Subcutaneous abdominal adipose tissue (tissue), 5 donors: ENCODE data around the gene SEC11C.
A peak's percentile ranks its signal among the peaks of the same experiment; 100 is the strongest.

Experiments
- H3K27ac ChIP-seq: one replicate; pipeline ENCODE4 v1.7.0; 2013; ENCODE audit warnings: low read depth, mild to moderate bottlenecking, inconsistent platforms, low read length, moderate library complexity
- H3K27me3 ChIP-seq, 5 donors: one replicate each; pipeline ENCODE4 v1.7.0; 2013; ENCODE audit warnings: low read length in 5 of 5, inconsistent platforms in 1 of 5; ENCODE audit not compliant: control insufficient read depth in 5 of 5, insufficient read depth in 4 of 5
- H3K36me3 ChIP-seq, 5 donors: one replicate each; pipeline ENCODE4 v1.7.0; 2013; ENCODE audit warnings: low read length in 5 of 5; ENCODE audit not compliant: control insufficient read depth in 5 of 5, insufficient read depth in 5 of 5
- H3K4me1 ChIP-seq, 5 donors: one replicate each; pipeline ENCODE4 v1.7.0; 2013; ENCODE audit warnings: low read length in 5 of 5, mild to moderate bottlenecking in 3 of 5, moderate library complexity in 1 of 5; ENCODE audit not compliant: control insufficient read depth in 5 of 5, insufficient read depth in 5 of 5
- H3K4me3 ChIP-seq, 5 donors: one replicate each; pipeline ENCODE4 v1.7.0; 2013; ENCODE audit warnings: low read length in 5 of 5, low read depth in 1 of 5
- H3K9ac ChIP-seq, 5 donors: one replicate each; pipeline ENCODE4 v1.7.0; 2013; ENCODE audit warnings: low read length in 5 of 5, mild to moderate bottlenecking in 4 of 5, moderate library complexity in 3 of 5
- H3K9me3 ChIP-seq, 5 donors: one replicate each; pipeline ENCODE4 v1.7.0; 2013; ENCODE audit warnings: low read length in 5 of 5; ENCODE audit not compliant: control insufficient read depth in 5 of 5
- donor health status: healthy.
- donor health status: healthy.
- donor health status: healthy.
- donor health status: healthy.
- donor health status: healthy.

Gene SEC11C

DNA sequence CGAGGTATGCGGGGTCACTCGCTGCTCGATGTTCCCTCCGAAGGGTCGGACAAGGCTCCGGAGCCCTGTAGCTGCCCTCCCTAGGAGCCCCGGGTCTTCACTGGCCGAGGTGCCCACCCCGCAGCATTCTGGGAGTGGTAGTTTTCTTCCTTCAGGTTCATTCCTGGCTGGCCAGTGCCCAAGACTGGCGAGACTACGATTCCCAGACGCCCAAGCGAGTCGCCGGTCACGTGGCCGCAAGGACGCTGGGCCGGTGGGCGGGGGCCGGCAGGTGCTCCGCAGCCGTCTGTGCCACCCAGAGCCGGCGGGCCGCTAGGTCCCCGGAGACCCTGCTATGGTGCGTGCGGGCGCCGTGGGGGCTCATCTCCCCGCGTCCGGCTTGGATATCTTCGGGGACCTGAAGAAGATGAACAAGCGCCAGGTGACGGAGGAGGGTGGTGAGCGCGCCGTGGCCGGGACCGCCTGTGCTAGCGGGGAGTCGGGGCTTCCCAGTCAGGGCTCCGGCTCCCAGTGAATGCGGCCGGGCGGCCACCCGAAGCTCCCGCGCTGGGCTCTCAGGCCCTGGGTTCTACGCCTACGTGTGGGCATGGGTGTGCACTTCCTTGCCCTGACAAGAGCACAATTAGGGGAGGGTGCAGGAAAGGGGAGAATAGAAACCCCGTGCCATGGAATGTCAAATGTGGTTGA lies at the start of gene SEC11C:
TSS of gene SEC11C (plus strand) at position 270 of the 687 bp plus-strand sequence. CDS start at position 335, 65 bp downstream.
- Histone ChIP-seq H3K4me3 (peak within 1 kb of the TSS; percentile 79 to 90 (median 83)), H3K4me1 (peaks cover 0 to 13% (median 12%) of the 10 kb centered on the region in 5 donors), H3K9me3 (no peaks in the 10 kb centered on the region), H3K36me3 (no peaks in the 10 kb centered on the region), H3K27ac (no peak within 1 kb of the TSS), H3K27me3 (peaks cover 0 to 14% (median 6%) of the 10 kb centered on the region in 5 donors), H3K9ac (peak within 1 kb of the TSS in 4 of 5 donors; percentile 67 to 87 (median 72))

- H3K27me3 ChIP-seq = no peaks in the 10 kb centered on the region
- H3K36me3 ChIP-seq = no peaks in the 10 kb centered on the region
- no peak overlapping the region for H3K4me3 ChIP-seq
- H3K9me3 ChIP-seq = no peaks in the 10 kb centered on the region
- H3K9ac ChIP-seq = no peak overlapping the region
- no peaks in the 10 kb centered on the region for H3K4me1 ChIP-seq
- no peak overlapping the region for H3K27ac ChIP-seq
Measured at GRCh38 chr18:59090966-59091603, 48.6 kb upstream of the SEC11C start.

- no peaks in the 10 kb centered on the region for H3K27me3 ChIP-seq
- H3K9ac ChIP-seq = no peak overlapping the region
- no peaks in the 10 kb centered on the region for H3K4me1 ChIP-seq
- H3K36me3 ChIP-seq = no peaks in the 10 kb centered on the region
- H3K27ac ChIP-seq = no peak overlapping the region
- H3K9me3 ChIP-seq = no peaks in the 10 kb centered on the region
- H3K4me3 ChIP-seq = no peak overlapping the region
Measured at GRCh38 chr18:59093668-59094067, 46.0 kb upstream of the SEC11C start.

GRCh38 chr18:59094569-59094968 lies 45.1 kb upstream of the SEC11C start:
- Histone ChIP-seq H3K36me3 (no peaks in the 10 kb centered on the region), H3K4me1 (no peaks in the 10 kb centered on the region), H3K4me3 (no peak overlapping the region), H3K9ac (no peak overlapping the region), H3K27me3 (peaks cover 0 to 3% (median 0%) of the 10 kb centered on the region in 5 donors), H3K27ac (no peak overlapping the region), H3K9me3 (no peaks in the 10 kb centered on the region)

- no peak overlapping the region for H3K4me3 ChIP-seq
- no peaks in the 10 kb centered on the region for H3K4me1 ChIP-seq
- no peak overlapping the region for H3K27ac ChIP-seq
- no peaks in the 10 kb centered on the region for H3K9me3 ChIP-seq
- H3K27me3 ChIP-seq = peaks cover 0 to 7% (median 5%) of the 10 kb centered on the region in 5 donors
- H3K9ac ChIP-seq = no peak overlapping the region
- H3K36me3 ChIP-seq = no peaks in the 10 kb centered on the region
Measured at GRCh38 chr18:59096098-59096789, 43.4 kb upstream of the SEC11C start.

DNA sequence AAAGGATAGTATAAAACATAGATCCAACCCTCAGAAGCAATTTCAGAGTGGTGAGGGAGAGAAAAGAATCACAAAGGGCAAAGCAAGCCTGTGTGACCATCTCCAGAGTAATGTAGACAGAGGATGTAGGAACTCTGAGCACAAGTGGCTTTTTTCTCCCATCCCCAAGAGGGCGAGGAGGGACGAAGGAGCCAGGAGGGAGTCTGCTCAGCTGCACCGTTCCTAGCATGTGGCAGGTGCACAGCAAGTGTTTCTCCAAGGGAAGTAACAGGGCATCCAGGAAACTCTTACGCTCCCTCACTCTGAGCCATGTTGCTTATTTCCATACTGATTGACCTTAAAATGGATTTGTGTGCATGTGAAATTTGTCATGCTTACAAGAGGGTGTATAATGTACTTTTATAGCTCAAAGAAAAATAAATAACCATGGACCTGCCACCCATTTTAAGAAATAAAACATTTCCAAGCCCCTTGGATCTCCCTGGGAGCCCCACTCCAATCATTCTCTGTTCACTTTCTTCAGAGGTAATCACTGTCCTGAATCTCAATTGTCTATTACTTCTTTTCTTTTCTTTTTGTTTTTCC lies 37.8 kb upstream of the SEC11C start:
- H3K9me3 ChIP-seq = no peaks in the 10 kb centered on the region
- no peak overlapping the region for H3K27ac ChIP-seq
- peaks cover 2 to 15% (median 6%) of the 10 kb centered on the region in 5 donors for H3K27me3 ChIP-seq
- H3K4me1 ChIP-seq = no peaks in the 10 kb centered on the region
- no peak overlapping the region for H3K9ac ChIP-seq
- H3K4me3 ChIP-seq = no peak overlapping the region
- no peaks in the 10 kb centered on the region for H3K36me3 ChIP-seq

DNA sequence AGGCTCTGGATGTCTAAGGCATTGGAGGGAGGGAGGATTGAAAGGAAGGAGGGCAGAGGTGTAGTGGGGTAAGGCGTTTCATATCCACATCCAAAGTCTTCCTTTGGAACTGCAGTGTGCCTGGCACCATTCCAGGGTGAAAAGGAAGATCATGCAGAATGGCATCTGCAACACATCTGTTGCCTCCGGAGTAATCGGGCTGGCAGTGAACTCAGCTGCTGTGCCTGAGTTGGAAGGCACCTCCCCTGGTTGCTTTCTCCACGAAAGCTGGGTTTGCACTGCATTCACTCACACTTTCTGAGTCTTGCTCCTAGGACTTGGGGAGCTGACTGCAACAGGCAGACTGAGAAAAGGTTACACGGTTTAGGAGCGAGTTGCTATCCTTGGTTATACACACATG lies 30.3 kb upstream of the SEC11C start:
- no peaks in the 10 kb centered on the region for H3K4me1 ChIP-seq
- peaks cover 3 to 33% (median 14%) of the 10 kb centered on the region in 5 donors for H3K27me3 ChIP-seq
- H3K27ac ChIP-seq = no peak overlapping the region
- no peaks in the 10 kb centered on the region for H3K36me3 ChIP-seq
- H3K4me3 ChIP-seq = no peak overlapping the region
- H3K9me3 ChIP-seq = no peaks in the 10 kb centered on the region
- no peak overlapping the region for H3K9ac ChIP-seq

DNA sequence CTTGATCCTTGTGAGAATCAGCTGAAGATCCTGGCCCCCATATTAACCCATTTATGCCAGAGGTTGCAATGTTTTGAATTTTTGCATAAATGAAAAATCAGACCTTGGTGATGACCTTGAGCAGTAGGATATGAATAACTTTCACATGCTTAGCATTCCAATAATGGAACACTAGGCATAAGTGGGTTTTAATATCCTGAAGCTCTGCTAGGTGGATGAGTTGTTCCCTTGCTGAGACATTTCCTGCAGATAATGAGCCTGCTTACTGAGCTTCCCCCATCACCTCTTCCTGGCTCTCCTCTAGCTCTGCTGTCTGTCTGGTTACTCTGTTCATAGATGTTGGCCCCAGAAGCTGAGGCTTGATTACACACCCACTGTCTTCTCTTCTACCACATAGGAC lies 25.5 kb upstream of the SEC11C start:
- peaks cover 0 to 28% (median 15%) of the 10 kb centered on the region in 5 donors for H3K27me3 ChIP-seq
- H3K9me3 ChIP-seq = no peaks in the 10 kb centered on the region

DNA sequence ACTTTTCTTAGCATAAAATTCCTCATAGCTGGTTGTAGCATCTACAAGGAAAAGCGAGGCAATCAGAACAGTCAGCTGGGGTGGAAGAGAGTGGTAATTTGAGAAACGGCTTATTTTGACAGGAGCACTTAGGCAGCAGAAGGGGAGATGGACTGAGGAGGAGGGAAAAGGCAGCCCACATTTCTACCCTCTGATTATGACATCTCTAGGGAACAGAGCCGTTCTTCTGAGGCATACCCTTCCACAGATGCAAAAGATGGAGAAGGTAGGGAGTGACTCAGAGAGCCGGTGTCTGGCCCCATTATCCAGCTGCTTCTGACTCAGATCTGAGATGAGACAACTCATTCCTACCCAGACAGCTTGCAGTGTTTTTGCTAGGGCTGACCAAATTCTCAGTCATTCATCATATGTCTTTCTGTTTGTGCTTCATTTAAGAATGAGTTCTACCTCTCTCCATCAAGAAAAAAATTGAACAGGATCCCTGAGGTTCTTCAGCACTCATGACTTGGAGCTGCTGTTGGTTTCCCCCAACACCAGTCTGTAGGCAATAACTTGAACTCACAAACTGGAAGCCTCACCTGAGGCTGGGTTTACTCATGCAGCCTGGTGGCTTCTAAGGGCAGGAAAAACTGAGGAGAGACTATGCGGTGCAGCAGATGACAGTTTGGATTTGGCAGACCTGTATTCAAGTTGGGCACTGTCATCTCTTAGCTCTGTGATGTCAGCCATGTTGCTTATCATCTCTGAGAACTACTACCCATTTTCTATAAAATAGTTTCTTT lies 15.9 kb upstream of the SEC11C start:
- Histone ChIP-seq H3K4me1 (no peaks in the 10 kb centered on the region), H3K36me3 (no peaks in the 10 kb centered on the region), H3K9me3 (no peaks in the 10 kb centered on the region), H3K27me3 (peaks cover 0 to 15% (median 6%) of the 10 kb centered on the region in 5 donors), H3K9ac (no peak overlapping the region), H3K4me3 (no peak overlapping the region), H3K27ac (no peak overlapping the region)

More for the DNA sequence above, 25.5 kb upstream of the SEC11C start:
- Histone ChIP-seq H3K4me3 (no peak overlapping the region), H3K27ac (no peak overlapping the region), H3K9ac (no peak overlapping the region), H3K36me3 (no peaks in the 10 kb centered on the region), H3K4me1 (no peaks in the 10 kb centered on the region)
